GM20431 (cell line): ENCODE results near the gene FANCI.

ENCODE experiments used
- in situ Hi-C: fragments of 300-500 bp; cut with MseI, MboI; formaldehyde crosslinking; loops from one replicate; pipeline ENCODE4 v1.15.0; 2020; ENCODE audit warnings: low sequenced_read_pairs; ENCODE audit not compliant: unreplicated experiment

The FANCI gene

DNA sequence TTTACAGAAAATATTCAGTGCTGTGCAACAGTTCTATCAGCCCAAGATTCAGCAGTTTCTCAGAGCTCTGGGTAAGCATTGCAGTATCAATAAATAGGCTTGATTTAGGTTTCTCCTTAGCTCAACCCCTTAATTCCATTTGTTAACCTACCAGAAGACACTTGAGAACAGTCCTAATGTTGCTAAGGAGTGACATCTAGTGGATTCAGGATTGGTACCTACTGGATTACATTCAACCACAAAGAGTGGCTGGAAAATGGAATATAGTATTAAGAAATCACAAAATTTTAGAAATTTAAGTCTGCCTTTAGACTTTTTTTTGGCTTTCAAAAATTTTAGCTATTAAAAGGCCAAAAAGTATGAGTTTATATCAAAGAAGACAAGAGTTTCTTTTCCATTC is 56.1 kb downstream of the FANCI start:
- in situ Hi-C loops, result no loop called here

DNA sequence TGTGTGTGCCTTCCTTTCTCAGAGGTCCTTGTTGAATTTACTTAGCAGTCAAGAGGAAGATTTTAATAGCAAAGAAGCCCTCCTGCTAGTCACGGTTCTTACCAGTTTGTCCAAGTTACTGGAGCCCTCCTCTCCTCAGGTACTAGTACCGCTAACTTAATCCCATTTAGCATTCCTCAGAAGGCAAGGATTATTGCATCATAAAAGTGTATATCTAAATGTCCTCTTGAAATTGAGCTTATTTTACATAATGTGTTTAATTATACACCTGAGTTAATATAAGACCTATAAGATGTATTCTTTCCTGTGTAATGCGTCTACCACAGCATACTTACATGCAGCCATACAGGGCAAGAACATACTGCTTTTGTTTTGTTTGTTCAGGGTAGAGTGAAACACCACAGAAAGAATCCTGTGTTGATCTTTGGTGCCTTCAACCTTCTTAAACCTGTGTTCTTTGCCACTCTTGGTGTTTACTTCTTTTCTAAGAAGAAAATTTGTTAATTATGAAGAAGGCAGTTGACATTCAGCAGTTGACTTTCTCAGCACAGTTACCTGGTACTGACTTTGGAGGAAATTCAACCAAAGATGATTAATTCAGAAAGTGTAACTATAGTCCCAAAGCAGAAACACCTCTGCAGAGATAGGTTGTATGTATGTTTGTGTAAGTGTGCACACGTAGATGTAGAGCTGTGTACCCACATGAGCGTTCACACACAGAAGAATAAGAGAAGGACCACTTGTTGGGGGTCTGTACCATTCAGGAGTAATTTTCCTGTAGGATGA is 57.7 kb downstream of the FANCI start:
- in situ Hi-C loops, result no loop called here

DNA sequence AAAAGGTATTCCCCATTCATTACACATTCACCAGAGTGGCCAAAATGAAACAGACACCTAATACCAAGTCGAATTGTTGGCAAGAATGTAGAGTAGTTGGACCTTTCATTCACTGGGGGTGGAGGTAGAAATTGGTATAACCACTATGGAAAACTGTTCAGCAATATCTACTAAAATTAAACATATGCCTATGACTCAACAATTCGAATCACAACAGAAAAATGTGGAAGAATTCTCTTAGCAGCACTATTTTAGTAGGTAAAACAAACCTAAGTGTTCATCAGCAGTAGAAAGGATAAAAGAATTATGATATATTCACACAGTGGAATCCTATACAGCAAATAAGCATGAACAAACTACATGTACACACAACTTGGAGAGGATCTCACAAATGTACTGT is 60.2 kb downstream of the FANCI start:
- in situ Hi-C loops, result no loop called here

DNA sequence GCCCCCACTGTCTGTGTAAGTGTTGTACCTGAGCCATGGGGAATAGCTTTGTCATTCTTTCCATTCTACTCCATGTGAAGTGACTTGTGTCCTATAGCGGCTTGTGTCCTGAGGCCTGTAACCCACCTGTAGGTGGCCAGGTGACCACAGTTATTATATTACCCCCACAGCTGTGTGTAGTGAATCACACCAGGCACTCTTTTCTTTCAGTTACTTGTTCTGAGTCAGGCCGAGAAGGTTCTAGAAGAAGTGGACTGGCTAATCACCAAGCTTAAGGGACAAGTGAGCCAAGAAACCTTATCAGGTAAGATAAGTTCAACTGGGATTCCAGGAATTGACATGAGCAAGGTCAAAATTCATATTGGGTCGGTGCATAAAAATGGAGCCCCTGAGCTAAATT is 61.6 kb downstream of the FANCI start:
- in situ Hi-C loops, result no loop called here

DNA sequence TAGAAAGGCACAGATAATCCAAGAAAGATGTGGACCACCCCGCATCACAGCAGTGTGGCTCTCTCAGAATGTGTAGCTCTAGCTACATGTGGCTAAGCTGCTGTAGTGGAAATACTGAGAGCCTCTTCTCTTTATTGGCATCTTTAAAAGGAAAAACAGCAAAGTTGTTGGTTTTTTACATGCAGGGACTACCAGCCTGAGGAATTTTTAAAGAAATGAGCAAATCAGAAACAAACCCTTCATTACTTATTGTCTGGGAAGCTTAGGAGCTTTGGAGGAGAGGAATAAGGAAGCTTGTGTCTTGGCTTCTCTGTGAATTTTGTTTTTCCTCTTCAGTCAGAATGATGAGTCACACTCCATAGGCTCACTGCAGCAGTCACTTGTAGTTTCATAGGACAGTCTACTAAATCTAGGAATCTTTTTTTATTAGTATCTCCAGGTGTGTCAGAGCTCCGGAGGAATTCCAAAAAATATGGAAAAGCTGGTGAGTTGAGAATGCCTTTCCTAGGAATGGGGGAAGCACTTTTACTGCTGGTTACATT is 63.3 kb downstream of the FANCI start:
- in situ Hi-C loops, result no loop called here

DNA sequence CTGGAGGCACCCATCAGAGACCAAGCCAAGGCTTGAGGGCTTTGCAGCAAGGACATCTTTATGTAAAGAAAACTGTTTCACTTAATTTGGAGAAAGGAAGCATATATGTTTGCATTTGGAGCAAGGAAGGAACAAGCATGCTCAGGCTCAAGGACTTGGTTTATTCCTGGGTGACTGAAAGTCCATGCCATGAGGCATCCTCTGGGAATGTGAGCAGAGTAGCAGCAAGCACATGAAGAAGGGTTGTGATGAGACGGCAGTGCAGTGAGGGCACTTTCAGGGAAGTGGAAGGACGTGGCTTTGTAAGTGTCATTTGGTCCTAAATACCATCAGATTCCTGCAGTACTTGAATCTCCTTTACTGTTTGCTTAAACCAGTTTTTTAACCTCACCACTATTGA is 64.0 kb downstream of the FANCI start:
- in situ Hi-C loops, result no loop called here

DNA sequence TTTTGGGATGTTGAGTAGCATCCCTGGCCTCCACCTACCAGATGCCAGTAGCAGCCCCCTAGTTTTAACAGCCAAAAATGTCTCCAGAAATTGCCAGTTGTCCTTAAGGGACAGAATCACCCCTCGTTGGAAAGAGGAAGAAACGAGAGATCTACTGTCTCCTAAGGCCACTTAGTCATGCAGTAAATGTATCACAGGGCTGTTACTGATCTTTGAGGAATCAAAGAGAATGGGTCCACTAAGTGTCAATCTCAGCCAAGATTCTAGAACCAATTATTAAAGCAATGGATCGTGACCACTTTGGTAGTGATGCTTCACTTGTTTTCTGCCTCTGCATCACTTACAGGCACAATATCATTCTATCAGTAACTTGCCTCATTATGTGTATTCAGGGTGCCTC is 64.5 kb downstream of the FANCI start:
- in situ Hi-C loops, result no loop called here

DNA sequence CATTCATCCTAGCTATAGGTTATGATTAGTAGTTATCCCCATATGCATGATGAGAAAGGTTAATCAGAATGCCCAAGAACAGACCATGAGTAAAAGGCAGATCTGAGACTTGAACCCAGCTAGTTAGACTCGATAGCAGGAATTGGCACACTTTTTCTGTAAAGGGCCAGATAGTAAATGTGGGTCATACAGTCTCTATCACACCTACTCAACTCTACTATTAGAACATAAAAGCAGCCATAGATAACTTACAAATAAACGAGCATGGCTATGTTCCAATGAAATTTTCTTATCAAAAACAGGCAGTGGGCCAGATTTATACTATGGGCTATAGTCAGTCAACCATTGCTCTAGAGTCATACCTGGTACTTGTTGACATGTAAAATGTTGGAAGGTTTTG is 66.2 kb downstream of the FANCI start:
- in situ Hi-C loops, result no loop called here

DNA sequence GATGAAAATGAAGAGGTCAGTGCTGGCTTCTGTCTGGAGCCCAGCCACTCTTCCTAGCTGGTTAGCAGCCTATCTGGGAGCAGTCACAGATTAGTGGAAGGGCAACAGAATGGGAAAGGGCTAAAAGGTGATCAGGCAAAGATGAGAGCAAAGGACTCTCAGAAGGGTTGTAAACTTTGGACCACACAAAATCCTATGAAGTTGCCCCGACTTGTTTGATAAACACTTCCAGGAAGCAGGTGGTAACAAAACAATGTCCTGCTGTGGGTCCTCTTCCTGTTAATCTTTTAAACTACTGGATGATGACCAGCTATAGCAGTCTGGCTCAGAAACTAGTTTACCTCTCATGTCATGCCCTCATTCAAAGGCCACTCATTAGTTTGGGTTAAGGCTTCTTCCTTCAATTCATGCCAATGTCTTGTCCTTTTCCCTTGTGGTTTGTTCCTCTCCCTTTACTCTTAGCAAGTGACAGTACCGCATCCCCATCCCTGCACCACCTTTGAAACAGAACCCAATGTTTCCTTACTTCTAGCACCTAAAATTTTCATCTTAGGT is 71.7 kb downstream of the FANCI start:
- in situ Hi-C loops, result no loop called here

DNA sequence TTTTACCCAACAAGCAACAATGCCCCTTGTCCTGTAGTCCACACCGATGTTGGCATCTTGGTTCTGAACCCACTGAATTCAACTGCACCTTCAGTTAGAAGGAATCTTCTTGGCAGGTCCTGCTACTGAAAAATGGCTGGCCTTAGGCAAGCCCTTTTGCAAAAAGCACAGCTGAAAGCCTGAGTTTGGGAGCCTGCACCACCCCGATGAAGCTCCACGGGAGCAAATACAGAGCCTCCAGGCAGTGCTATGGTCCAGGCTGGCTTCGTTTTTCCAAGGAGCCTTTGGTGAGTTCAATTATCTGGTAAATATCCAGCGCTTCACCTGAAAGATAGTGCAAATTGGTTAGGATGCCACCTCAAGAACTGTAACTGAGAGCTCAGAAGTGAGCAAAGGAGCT is 72.7 kb downstream of the FANCI start:
- in situ Hi-C loops, result no loop called here

DNA sequence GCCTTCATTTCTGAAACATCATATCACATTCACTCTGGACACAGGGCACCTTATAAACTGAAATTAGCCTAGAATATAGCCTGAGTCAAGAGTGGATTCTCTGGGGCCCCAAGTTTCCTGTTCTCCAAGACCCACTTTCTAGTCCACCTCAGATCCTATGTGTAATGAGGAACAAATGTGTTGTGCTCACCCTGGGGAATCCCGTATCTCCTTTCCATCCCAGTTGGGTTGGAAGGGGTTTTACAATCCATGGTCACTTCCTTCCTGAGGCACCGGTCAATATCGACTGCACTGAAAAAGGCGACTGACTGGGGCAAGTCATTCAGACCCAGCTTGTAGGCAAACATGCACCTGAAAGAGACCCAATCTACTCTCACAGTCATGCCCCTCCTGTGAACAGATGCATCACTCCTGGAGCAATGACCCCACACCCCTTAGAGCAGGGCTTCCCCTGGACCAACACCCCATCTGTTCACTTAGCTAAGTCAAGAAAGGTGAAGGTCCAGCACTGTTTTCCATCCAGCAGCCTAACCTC is 73.5 kb downstream of the FANCI start:
- in situ Hi-C loops, result no loop called here

DNA sequence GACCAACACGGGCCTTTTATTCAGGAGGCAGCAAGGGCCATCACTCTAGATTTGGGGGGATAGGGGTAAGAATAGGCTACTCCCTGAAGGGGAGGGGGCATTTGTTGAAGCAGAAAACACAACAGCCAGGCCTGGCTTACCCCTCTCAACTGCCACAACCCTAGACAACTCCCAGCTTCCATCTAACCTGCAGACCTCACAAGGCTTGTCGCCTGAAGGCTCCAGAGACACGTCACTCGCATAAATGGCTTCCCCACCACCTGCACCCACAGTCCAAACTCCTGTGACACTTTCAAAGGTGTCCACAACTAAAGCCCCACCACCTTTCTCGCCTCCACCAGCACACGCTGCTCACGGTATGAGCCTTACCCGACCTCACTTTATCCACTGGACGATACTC is 75.9 kb downstream of the FANCI start:
- in situ Hi-C loops, result no loop called here

DNA sequence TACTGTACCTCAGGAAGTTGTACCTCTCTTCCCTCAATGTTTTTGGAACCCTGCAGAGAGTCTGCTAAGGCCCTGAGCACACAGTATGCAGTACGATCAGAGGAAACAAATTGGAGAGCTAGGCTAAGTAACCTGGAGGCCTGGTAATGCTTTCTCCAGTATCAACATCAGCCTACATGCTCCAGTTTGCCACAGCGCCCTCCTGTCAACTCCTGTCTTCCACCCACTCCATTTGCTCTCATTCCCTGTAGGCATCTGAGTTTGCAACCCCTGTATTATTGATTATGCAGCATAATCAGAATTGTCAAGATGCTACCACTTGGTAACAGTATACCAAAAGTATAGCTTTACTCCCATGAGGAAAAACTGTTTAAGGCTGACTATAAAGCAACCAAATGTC is 76.4 kb downstream of the FANCI start:
- in situ Hi-C loops, result no loop called here

DNA sequence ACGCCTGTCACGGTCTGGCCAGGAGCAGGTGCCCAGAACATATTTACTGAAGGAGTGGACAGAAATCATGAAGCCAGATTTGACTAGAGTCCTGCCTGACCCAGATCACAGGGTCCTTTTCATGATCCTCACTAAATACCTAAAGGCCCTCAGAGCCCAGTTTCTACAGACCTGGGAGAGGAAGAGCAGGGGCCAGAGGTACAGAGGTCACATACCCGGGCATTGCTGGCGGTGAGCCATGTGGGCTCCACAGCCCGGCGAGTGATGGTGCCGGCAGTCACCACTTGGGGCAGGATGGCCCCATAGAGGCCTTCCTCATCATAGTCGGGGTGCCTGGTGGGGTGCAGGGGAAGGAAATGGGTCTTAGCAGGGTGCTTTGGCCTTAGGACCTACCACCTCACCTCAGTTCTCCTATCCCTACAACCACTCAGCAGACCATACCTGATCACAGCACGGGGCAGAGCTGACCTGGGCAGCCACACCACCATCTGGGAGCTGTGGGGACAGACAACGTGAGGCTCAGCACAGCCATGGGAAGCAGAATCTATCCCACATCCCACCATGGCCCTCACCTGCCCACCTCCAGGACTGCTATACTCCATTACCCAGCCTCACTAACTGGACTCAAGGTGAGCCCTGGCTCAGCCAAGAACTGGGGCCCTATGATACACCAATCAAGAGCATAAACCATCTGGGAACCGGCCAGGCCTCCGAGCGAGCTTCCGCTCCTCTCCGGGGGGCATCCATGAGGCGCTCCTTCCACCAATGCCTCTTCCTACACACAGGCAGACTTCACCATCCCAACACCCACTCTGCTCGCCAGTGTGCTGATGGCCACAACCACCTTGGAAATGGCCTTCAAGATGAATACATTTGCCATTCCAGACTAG is 78.0 kb downstream of the FANCI start:
- in situ Hi-C loops, result no loop called here

DNA sequence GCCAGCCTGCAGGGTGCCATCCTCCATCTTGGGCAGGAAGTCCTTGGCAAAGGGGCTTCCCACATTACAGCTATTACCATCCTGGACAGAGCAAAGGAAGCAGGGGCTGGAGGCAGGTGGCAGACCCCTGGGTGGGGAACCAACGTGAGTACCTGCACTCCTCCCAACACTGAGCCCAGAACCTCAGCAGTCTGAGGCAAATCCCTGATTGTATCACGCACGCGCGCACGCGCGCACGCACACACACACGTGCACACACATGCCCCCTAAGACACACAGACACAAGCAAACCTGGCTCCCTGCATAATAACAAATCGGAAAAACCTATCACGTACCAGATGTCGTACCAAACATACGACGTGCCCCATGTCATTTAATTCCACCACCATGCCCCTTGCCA is 79.0 kb downstream of the FANCI start:
- in situ Hi-C loops, result no loop called here

DNA sequence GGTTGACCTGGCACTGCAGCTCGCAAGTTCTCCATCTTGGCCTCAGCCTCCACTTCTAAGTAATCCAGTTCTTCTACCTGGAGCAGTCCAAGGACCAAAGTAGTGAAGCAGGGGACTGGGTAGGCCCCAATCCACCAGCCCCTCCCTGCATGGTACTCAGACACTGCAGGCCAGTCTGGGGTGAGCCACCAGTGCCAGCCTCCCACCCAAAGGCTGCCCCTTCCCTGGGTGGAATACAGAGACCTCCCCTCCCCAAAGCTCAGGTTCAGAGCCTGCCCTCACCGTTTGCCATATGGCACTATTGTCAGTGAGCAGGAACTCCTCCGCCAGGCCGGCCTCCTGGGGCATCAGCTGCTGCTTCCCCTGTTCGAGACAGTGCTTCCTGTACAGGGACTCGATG is 80.0 kb downstream of the FANCI start:
- in situ Hi-C loops, result no loop called here

DNA sequence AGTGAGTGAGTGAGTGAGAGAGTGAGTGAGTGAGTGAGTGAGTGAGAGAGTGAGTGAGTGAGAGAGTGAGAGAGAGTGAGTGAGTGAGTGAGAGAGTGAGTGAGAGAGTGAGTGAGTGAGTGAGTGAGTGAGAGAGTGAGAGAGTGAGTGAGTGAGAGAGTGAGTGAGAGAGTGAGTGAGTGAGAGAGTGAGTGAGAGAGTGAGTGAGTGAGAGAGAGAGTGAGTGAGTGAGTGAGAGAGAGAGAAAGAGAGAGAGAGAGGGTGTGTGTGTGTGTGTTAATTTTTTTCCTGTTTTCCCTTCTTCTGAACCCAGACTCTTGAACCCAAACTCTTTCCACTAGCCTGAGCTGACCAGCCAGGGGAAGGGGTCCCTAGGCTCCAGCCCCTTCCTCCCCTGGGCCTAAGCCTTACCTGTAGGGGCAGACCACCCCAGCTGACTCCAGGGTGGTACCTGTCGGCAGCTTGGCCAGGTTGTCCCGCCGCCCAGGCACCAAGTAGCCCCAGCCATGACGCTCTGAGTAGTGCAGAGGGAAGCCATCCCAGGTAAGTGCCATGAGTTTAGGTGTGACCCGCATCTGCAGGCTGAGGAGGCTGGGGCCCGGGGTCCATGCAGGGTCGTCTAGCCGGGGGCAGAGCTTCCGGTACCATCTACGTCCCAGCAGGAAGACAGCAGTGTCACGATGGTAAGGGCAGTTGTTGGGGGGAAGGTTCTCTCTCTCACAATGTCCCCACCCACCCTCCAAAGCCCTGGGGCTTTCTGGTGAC is 81.4 kb downstream of the FANCI start:
- in situ Hi-C loops, result no loop called here

DNA sequence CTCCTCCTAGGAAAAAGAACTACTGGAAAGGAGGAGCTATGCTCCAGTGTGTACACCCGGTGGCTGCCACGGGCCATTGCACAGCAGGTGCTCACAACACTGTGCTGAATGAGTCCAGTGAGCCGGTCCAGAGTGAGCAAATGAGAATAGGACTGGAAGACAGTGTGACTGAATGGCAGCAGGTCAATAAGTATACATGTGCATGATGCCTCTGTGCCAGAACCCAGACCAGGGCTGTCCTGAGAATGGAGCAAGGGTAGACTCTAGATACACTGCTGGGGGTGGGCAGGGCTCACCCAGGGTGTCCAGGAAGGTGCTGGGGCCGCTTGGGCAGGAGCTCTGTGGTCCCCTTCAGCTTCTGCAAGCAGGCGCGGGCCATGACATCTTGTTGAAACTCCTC is 82.5 kb downstream of the FANCI start:
- in situ Hi-C loops, result no loop called here

DNA sequence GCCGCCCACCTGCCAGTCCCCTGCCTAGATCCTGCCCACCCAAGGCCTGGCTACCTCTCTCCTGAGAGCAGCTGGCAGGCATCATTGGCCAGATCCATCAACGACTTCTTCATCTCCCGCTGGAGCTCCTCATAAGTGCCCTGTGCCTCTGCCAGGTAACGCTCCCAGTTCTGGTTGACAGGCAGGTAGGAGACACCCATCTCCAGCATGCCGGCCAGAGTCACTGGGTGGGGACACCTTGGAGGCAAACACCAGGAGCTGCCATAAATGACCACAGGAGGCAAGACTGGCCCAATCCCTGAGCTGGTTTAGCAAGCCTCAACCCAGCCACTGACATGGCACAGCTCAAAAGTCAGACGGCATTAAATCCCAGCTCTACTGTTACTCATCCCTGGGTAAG is 83.3 kb downstream of the FANCI start:
- in situ Hi-C loops, result no loop called here
